BLaER1 (cell line): Measurements from ENCODE around the gene DCLRE1B.

Source experiments
- H3K27ac ChIP-seq: shearing (Covaris generic); formaldehyde crosslinking; 2 replicates; pipeline ENCODE4 v1.8.1; 2022
- H3K27me3 ChIP-seq: shearing (Covaris generic); formaldehyde crosslinking; 2 replicates; pipeline ENCODE4 v1.8.1; 2022
- H3K36me3 ChIP-seq: shearing (Covaris generic); formaldehyde crosslinking; 2 replicates; pipeline ENCODE4 v1.8.1; 2022
- H3K4me1 ChIP-seq: shearing (Covaris generic); formaldehyde crosslinking; 2 replicates; pipeline ENCODE4 v1.8.1; 2022
- H3K4me2 ChIP-seq: shearing (Covaris generic); formaldehyde crosslinking; 2 replicates; pipeline ENCODE4 v1.8.1; 2022
- H3K4me3 ChIP-seq: shearing (Covaris generic); formaldehyde crosslinking; 2 replicates; pipeline ENCODE4 v1.8.1; 2022
- H3K9ac ChIP-seq: shearing (Covaris generic); formaldehyde crosslinking; 2 replicates; pipeline ENCODE4 v1.8.1; 2022
- H3K9me3 ChIP-seq: shearing (Covaris generic); formaldehyde crosslinking; 2 replicates; pipeline ENCODE4 v1.8.1; 2022
- H4K20me1 ChIP-seq: shearing (Covaris generic); formaldehyde crosslinking; 2 replicates; pipeline ENCODE4 v1.8.1; 2022
- Cebpa-rat ChIP-seq: shearing (Covaris generic); IDR thresholded peaks from 2 replicates; pipeline ENCODE4 v1.8.1; 2022

The DCLRE1B gene

DNA sequence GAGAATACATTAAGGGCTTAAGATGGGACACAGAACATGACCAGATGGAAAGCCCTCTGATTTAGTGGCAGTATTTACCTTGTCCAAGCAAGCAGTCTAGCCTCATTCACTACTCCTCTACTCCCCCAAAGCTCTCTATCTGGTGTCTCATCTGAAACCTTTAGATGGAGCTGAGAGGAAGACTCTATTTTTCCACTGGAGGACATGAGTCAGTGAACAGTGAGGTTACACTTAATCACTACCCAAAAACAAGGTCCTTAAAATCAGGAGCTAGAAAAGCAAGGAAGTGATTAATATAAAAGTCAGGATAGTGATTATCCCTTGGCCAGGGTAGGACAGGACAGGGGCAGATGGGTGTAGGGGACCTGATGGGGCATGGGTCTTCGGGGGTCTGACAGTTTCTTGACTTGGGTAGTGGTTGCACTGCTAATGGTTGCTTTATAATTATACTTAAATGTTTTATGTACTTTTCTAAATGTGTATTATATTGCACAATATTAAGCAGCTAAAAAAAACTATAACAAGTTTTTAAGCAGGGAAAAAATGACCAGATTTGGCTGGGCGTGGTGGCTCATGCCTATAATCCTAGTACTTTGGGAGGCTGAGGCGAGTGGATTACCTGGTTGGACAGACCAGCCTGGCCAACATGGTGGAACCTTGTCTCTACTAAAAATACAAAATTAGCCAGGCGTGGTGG is 36.6 kb upstream of the DCLRE1B start:
- Histone ChIP-seq H3K9ac (no peak overlapping the region), H3K4me1 (peaks cover 29% of the 10 kb centered on the region)
- TF ChIP-seq Cebpa-rat, result peak; percentile 41; the same call in 1 of the 2 replicates

DNA sequence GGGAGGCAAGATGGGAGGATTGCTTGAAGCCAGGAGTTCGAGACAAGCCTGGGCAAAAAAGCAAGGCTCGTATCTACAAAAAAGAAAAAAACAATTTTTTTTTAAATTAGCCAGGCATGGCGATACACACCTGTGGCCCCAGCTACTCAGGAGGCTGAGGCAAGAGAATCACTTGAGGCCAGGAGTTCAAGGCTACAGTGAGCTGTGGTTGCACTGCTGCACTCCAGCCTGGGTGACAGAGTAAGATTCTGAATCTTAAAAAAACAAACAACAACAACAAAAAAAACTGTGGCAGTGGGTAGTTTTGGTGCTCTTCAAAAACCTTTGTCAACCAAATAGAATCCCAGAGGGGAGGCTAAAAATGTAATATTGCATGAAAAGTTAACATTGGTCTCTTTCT is 34.3 kb upstream of the DCLRE1B start:
- no peaks in the 10 kb centered on the region for H3K9me3 ChIP-seq
- no peak overlapping the region for H3K9ac ChIP-seq
- H3K4me2 ChIP-seq, result peak overlapping the region; percentile 81
- H3K27ac ChIP-seq, result peak overlapping the region; percentile 50
- H3K4me3 ChIP-seq, result peak overlapping the region; percentile 51
- H4K20me1 ChIP-seq, result no peaks in the 10 kb centered on the region
- no peaks in the 10 kb centered on the region for H3K27me3 ChIP-seq
- H3K36me3 ChIP-seq, result no peaks in the 10 kb centered on the region
- peaks cover 46% of the 10 kb centered on the region for H3K4me1 ChIP-seq
- no peak for TF ChIP-seq Cebpa-rat

More for the DNA sequence above, 36.6 kb upstream of the DCLRE1B start:
- Histone ChIP-seq H4K20me1 (no peaks in the 10 kb centered on the region), H3K27me3 (no peaks in the 10 kb centered on the region), H3K36me3 (no peaks in the 10 kb centered on the region), H3K9me3 (no peaks in the 10 kb centered on the region), H3K27ac (no peak overlapping the region), H3K4me3 (no peak overlapping the region), H3K4me2 (no peak overlapping the region)

DNA sequence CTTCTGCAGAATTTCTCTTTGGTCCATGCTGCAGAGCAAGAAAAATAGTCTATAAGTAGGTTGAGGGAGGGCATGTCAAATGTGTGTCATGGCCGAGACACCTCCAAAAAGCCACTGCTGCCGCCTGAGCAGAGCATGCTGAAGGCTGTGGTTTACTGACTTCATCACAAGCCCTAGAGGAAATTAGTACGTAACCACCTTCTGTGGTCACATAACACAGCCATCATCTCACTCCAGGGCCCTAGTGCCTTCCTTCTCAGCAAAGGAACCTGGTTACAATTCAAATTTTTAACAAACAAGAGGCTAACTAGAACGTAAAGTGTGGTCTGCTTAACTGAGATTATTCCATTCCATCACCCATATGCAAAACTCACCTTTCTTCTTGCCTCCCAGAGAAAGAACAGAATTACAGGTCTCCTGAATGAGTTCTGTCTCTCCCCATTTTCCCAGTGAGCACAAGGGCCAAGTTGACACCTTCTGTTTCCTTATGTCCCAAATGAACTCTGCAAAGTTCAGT is 33.5 kb upstream of the DCLRE1B start, which contains the start of gene PTPN22:
TSS of gene PTPN22 (minus strand) at position 116 of the 517 bp plus-strand sequence.
- Histone ChIP-seq H3K36me3 (no peaks in the 10 kb centered on the region), H3K27me3 (no peaks in the 10 kb centered on the region), H3K9ac (peak within 1 kb of the TSS; percentile 40; the same call in 1 of the 2 replicates), H4K20me1 (no peaks in the 10 kb centered on the region), H3K4me1 (peaks cover 46% of the 10 kb centered on the region), H3K4me2 (peak within 1 kb of the TSS; percentile 81), H3K27ac (peak within 1 kb of the TSS; percentile 50), H3K4me3 (peak within 1 kb of the TSS; percentile 51), H3K9me3 (no peaks in the 10 kb centered on the region)
- no peak for TF ChIP-seq Cebpa-rat

DNA sequence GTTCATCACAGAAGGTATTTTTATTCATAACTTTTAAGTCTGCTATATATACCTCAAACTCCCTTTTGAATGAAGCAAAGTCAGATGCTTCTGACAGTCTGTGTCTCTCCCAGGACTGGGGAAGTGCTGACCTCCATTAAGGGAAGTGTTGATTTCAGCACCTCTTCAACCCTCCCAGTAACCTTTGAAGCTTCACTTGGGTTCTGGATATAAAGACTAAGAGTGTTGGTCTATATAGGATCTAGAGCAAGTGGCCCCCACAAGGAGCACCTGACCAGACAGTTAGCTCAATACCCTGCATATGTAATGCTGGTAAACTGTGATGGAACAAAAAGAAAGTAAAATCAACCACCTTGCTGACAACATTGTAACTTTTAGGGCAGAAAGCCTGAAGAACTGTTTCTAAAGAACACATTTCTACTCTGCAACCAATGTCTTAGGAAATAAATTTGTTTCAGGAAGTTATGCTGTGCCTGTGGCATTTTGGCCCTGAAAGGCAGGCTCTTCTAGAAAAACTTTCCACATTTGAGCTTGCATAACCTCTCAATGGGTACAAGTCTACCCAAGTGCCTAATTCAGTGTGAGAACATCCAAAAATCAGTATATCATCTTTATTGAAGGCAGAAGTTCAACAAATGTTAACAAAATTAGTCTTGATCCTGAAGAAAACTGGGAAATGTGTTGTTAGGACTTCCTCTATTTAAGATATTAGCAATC is 32.7 kb upstream of the DCLRE1B start:
- H3K4me3 ChIP-seq, result no peak overlapping the region
- H3K4me1 ChIP-seq, result peaks cover 46% of the 10 kb centered on the region
- H4K20me1 ChIP-seq, result no peaks in the 10 kb centered on the region
- H3K4me2 ChIP-seq, result peak overlapping the region; percentile 81
- no peak for TF ChIP-seq Cebpa-rat
- no peaks in the 10 kb centered on the region for H3K9me3 ChIP-seq
- no peaks in the 10 kb centered on the region for H3K36me3 ChIP-seq
- H3K9ac ChIP-seq, result no peak overlapping the region
- H3K27ac ChIP-seq, result peak overlapping the region; percentile 50
- no peaks in the 10 kb centered on the region for H3K27me3 ChIP-seq

DNA sequence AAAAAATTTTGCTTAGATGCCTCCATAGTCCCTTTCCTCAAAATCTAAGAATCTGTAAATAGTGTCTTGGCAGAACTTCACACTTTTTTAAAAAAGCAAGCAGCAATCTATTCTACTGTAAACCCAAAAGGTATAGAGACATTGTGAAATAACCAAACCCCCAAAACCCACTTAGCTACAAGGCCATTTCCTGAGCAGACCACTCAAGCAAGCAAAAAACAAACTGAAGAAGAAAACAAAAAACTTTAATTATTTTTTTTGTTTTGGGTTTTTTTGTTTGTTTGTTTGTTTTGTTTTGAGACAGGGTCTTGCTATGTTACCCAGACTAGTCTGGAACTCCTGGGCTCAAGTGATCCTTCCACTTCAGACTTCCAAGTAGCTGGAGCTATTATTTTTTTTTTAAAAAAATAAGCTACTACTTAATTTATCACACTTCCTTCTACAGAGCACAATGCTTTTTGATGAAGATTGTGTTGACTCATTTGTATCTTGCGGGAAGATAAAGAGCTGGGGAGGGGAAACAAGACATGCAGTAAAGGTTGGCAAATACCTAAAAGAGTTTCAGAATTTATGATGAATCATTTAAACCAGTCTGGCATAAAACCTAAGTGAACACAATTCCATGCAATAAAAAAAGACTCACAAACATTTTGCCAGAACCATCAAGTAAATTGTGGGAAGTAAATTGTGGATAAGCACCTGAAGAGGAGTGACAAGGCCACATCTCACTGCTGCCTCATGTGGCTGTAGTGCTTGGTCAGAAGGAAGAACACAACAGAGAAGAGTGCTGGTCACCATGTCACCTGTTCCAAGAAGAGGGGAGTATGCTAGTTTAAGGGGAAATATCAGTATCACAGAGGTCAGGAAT is 30.9 kb upstream of the DCLRE1B start:
- Histone ChIP-seq H3K4me2 (peak overlapping the region; percentile 46), H3K27ac (0 out of 2 replicates have a peak overlapping the region, but pooled peaks have one; percentile 16), H3K4me1 (peaks cover 46% of the 10 kb centered on the region), H3K9ac (no peak overlapping the region), H3K36me3 (no peaks in the 10 kb centered on the region), H4K20me1 (no peaks in the 10 kb centered on the region), H3K4me3 (no peak overlapping the region), H3K27me3 (no peaks in the 10 kb centered on the region), H3K9me3 (no peaks in the 10 kb centered on the region)
- TF ChIP-seq Cebpa-rat, result no peak

DNA sequence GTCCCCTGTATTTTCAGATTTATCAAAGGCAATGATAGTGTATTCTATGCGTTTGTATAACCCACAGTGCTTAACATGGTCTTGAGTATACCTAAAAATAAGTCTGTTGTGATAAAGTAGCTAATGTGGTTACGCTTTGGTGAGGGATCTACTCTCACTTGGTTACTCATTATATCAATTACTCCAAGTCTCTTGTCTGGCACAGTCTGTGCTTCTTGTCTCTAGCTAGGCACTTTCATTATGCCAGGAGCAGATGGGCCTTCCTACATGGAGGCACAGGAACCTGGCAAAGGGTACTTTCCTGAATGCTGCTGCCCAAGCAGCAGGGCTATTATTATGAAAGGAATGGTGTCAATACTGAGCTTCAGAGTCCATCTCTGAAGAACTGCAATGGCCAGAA is 29.4 kb upstream of the DCLRE1B start:
- Histone ChIP-seq H4K20me1 (no peaks in the 10 kb centered on the region), H3K27ac (no peak overlapping the region), H3K9ac (no peak overlapping the region), H3K4me1 (peaks cover 50% of the 10 kb centered on the region), H3K4me3 (no peak overlapping the region), H3K27me3 (no peaks in the 10 kb centered on the region), H3K4me2 (no peak overlapping the region; the same call in 1 of the 2 replicates), H3K36me3 (no peaks in the 10 kb centered on the region), H3K9me3 (peaks cover 8% of the 10 kb centered on the region; the same call in 1 of the 2 replicates)
- no peak for TF ChIP-seq Cebpa-rat

DNA sequence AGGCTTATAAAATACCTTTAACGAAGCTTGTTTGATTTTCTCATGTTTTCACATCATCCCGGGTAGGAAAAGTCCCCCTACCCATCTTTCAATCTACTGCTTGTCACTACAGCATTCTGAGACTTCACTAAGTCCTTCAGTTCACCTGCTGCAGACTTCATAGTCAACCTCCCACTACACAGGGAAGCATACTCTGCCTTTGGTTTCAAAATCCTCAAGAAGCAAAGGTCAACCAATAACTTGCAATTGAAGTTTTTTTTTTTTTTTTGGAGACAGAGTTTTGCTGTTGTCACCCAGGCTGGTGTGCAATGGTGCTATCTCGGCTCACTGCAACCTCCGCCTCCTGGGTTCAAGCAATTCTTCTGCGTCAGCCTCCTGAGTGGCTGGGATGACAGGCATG is 28.9 kb upstream of the DCLRE1B start:
- no peaks in the 10 kb centered on the region for H4K20me1 ChIP-seq
- H3K9ac ChIP-seq, result no peak overlapping the region
- H3K4me1 ChIP-seq, result peaks cover 50% of the 10 kb centered on the region
- TF ChIP-seq Cebpa-rat, result no peak
- H3K9me3 ChIP-seq, result peaks cover 8% of the 10 kb centered on the region; the same call in 1 of the 2 replicates
- no peak overlapping the region for H3K27ac ChIP-seq
- no peak overlapping the region for H3K4me2 ChIP-seq
- no peaks in the 10 kb centered on the region for H3K36me3 ChIP-seq
- H3K4me3 ChIP-seq, result no peak overlapping the region
- no peaks in the 10 kb centered on the region for H3K27me3 ChIP-seq

DNA sequence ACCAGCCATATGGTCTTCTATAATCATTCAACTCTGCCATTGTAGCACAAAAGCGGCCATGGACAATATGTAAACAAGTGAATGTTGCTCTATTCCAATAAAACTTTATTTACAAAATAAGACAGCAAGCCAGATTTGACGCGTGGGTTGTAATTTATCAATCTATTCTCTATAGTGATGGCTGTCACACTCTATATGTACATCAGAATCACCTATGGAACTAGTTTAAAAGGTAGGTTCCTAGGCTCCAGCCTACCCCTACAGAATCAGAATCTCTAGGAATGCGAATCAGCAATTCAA is 25.4 kb upstream of the DCLRE1B start:
- Histone ChIP-seq H3K9ac (no peak overlapping the region), H3K4me1 (peaks cover 22% of the 10 kb centered on the region; the same call in 1 of the 2 replicates), H3K36me3 (no peaks in the 10 kb centered on the region), H3K27ac (no peak overlapping the region), H3K27me3 (no peaks in the 10 kb centered on the region), H4K20me1 (no peaks in the 10 kb centered on the region), H3K9me3 (peaks cover 8% of the 10 kb centered on the region; the same call in 1 of the 2 replicates), H3K4me2 (no peak overlapping the region), H3K4me3 (no peak overlapping the region)
- no peak for TF ChIP-seq Cebpa-rat

DNA sequence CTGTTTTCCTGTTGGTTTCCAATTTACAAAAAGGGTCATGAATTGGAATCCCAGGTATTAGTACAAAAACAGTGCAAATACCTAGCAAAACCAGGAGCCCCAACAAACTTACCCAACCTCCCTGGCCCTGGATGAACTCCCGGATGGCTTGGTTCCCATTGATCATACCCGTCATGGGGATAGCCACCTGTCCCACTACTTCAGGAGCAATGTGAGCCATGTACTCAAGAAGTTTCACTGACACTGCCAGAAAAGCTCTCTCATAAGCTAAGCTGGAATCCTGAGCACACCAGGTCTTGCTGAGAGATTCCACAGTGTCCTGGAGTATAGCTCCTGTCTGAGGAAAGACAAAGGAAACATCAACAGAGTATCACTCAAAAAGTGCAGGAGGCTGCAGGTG is 23.5 kb upstream of the DCLRE1B start:
- H3K9me3 ChIP-seq, result peaks cover 8% of the 10 kb centered on the region; the same call in 1 of the 2 replicates
- H3K4me3 ChIP-seq, result no peak overlapping the region
- no peak for TF ChIP-seq Cebpa-rat
- H3K27me3 ChIP-seq, result no peaks in the 10 kb centered on the region
- no peak overlapping the region for H3K9ac ChIP-seq
- no peaks in the 10 kb centered on the region for H4K20me1 ChIP-seq
- no peaks in the 10 kb centered on the region for H3K36me3 ChIP-seq
- H3K4me1 ChIP-seq, result peaks cover 16% of the 10 kb centered on the region; the same call in 1 of the 2 replicates
- no peak overlapping the region for H3K27ac ChIP-seq
- H3K4me2 ChIP-seq, result no peak overlapping the region
